ENCODE results near the gene RNF180.

Gene RNF180
- total RNA-seq, result 0 reads per million in 2 experiments

- no peak for DNase-seq (ENCODE audit: low read depth)
Observed at GRCh38 chr5:64165500-64166200, at the start of gene RNF180. Gene RNF180, plus strand, starts transcription at chr5:64165843. Its CDS starts 34,965 bp downstream, at chr5:64200808.

- no peak for DNase-seq (ENCODE audit: low read depth)
Observed at GRCh38 chr5:64125521-64125920, 40.1 kb upstream of the RNF180 start.

GRCh38 chr5:64126202-64126741 is 39.4 kb upstream of the RNF180 start:
- DNase-seq (ENCODE audit: low read depth), result no peak

GRCh38 chr5:64140018-64140417 is 25.6 kb upstream of the RNF180 start:
- DNase-seq (ENCODE audit: low read depth), result no peak

GRCh38 chr5:64144425-64145215 is 21.0 kb upstream of the RNF180 start:
- DNase-seq (ENCODE audit: low read depth), result no peak

- no peak for DNase-seq (ENCODE audit: low read depth)
Observed at GRCh38 chr5:64145216-64145895, 20.3 kb upstream of the RNF180 start.

- no peak for DNase-seq (ENCODE audit: low read depth)
Observed at GRCh38 chr5:64147379-64147778, 18.3 kb upstream of the RNF180 start.

- DNase-seq (ENCODE audit: low read depth), result no peak
Observed at GRCh38 chr5:64147849-64148441, 17.7 kb upstream of the RNF180 start.

GRCh38 chr5:64149268-64149667 is 16.4 kb upstream of the RNF180 start:
- DNase-seq (ENCODE audit: low read depth), result no peak

- DNase-seq (ENCODE audit: low read depth), result no peak
Observed at GRCh38 chr5:64149857-64150521, 15.7 kb upstream of the RNF180 start.

- DNase-seq (ENCODE audit: low read depth), result no peak
Observed at GRCh38 chr5:64156261-64156660, 9.4 kb upstream of the RNF180 start.

- no peak for DNase-seq (ENCODE audit: low read depth)
Observed at GRCh38 chr5:64158827-64159226, 6.8 kb upstream of the RNF180 start.

GRCh38 chr5:64160201-64160600 is 5.4 kb upstream of the RNF180 start:
- DNase-seq (ENCODE audit: low read depth), result no peak

- DNase-seq (ENCODE audit: low read depth), result no peak
Observed at GRCh38 chr5:64161420-64161819, 4.2 kb upstream of the RNF180 start.

GRCh38 chr5:64163135-64163534 is 2.5 kb upstream of the RNF180 start:
- no peak for DNase-seq (ENCODE audit: low read depth)

GRCh38 chr5:64163746-64164145 is 1.9 kb upstream of the RNF180 start:
- DNase-seq (ENCODE audit: low read depth), result no peak

GRCh38 chr5:64164166-64164565 is 1.5 kb upstream of the RNF180 start:
- no peak for DNase-seq (ENCODE audit: low read depth)

- DNase-seq (ENCODE audit: low read depth), result no peak
Observed at GRCh38 chr5:64165160-64165499, 513 bp upstream of the RNF180 start.

GRCh38 chr5:64166201-64166959 is 737 bp downstream of the RNF180 start:
- no peak for DNase-seq (ENCODE audit: low read depth)

- DNase-seq (ENCODE audit: low read depth), result no peak
Observed at GRCh38 chr5:64176301-64176700, 10.7 kb downstream of the RNF180 start.

Data from T follicular helper cell (primary cell).